ENCODE results near the gene SRGAP2C.
"Not testable (repeated sequence)": the region's sequence is repeated elsewhere in the genome, so short reads cannot be mapped to it uniquely, and the experiment has no call there.

The SRGAP2C gene

GRCh38 chr1:121413821-121414220 is 229.0 kb downstream of the SRGAP2C start:
- no peak for DNase-seq (ENCODE audit: low spot score)
- in situ Hi-C loops (cut with MboI; ENCODE audit: low sequenced_read_pairs, unreplicated experiment) = no loop called here
- no peak for TF ChIP-seq CTCF (IDR thresholded peaks at IDR 0.05; ENCODE audit: borderline replicate concordance, control extremely low read depth, extremely low read depth, insufficient read depth, missing control alignments)

- no peak for DNase-seq (ENCODE audit: low spot score)
- no peak for TF ChIP-seq CTCF (IDR thresholded peaks at IDR 0.05; ENCODE audit: borderline replicate concordance, control extremely low read depth, extremely low read depth, insufficient read depth, missing control alignments)
- in situ Hi-C loops (cut with MboI; ENCODE audit: low sequenced_read_pairs, unreplicated experiment) = no loop called here
Measured at GRCh38 chr1:121414905-121415304, 230.1 kb downstream of the SRGAP2C start.

- in situ Hi-C loops (cut with MboI; ENCODE audit: low sequenced_read_pairs, unreplicated experiment) = no loop called here
- DNase-seq (ENCODE audit: low spot score) = no peak
- TF ChIP-seq CTCF (IDR thresholded peaks at IDR 0.05; ENCODE audit: borderline replicate concordance, control extremely low read depth, extremely low read depth, insufficient read depth, missing control alignments) = no peak
Measured at GRCh38 chr1:121417325-121417923, 232.6 kb downstream of the SRGAP2C start.

GRCh38 chr1:121418369-121419049 is 233.7 kb downstream of the SRGAP2C start:
- in situ Hi-C loops (cut with MboI; ENCODE audit: low sequenced_read_pairs, unreplicated experiment) = no loop called here
- DNase-seq (ENCODE audit: low spot score) = no peak
- TF ChIP-seq CTCF (IDR thresholded peaks at IDR 0.05; ENCODE audit: borderline replicate concordance, control extremely low read depth, extremely low read depth, insufficient read depth, missing control alignments) = no peak

- in situ Hi-C loops (cut with MboI; ENCODE audit: low sequenced_read_pairs, unreplicated experiment); DNase-seq (ENCODE audit: low spot score): not testable (repeated sequence)
Measured at GRCh38 chr1:121419050-121419615, 234.4 kb downstream of the SRGAP2C start.

GRCh38 chr1:121421490-121421889 is 236.7 kb downstream of the SRGAP2C start:
- DNase-seq (ENCODE audit: low spot score); in situ Hi-C loops (cut with MboI; ENCODE audit: low sequenced_read_pairs, unreplicated experiment): not testable (repeated sequence)

- DNase-seq (ENCODE audit: low spot score); in situ Hi-C loops (cut with MboI; ENCODE audit: low sequenced_read_pairs, unreplicated experiment): not testable (repeated sequence)
Measured at GRCh38 chr1:121423956-121424355, 239.2 kb downstream of the SRGAP2C start.

- in situ Hi-C loops (cut with MboI; ENCODE audit: low sequenced_read_pairs, unreplicated experiment); DNase-seq (ENCODE audit: low spot score): not testable (repeated sequence)
Measured at GRCh38 chr1:121433517-121433916, 248.7 kb downstream of the SRGAP2C start.

GRCh38 chr1:121438862-121439261 is 254.1 kb downstream of the SRGAP2C start:
- DNase-seq (ENCODE audit: low spot score); in situ Hi-C loops (cut with MboI; ENCODE audit: low sequenced_read_pairs, unreplicated experiment): not testable (repeated sequence)

Measured in GM13976 (cell line).